SU-DHL-6 (cell line): Measurements from ENCODE around the gene MYH7B.

Source experiments
- H2AFZ ChIP-seq: fragments of 200-600 bp; sonication (generic); 2 replicates; pipeline ENCODE4 v1.6.1; 2014; ENCODE audit warnings: low read depth, mild to moderate bottlenecking, moderate library complexity, mixed read lengths, antibody characterized with exemption, low read length; ENCODE audit not compliant: severe bottlenecking
- H3F3A ChIP-seq: fragments of 200-600 bp; shearing (Covaris generic); 2 replicates; pipeline ENCODE4 v1.6.0; 2016; ENCODE audit warnings: antibody characterized with exemption, mild to moderate bottlenecking; ENCODE audit not compliant: insufficient read depth
- H3K27ac ChIP-seq: fragments of 200-600 bp; sonication (generic); 2 replicates; pipeline ENCODE4 v1.5.1; 2016; ENCODE audit warnings: low read depth, mild to moderate bottlenecking, low read length, moderate library complexity, mixed read lengths
- H3K27me3 ChIP-seq: fragments of 200-600 bp; sonication (generic), shearing (Covaris generic); 2 replicates; pipeline ENCODE4 v1.6.0; 2014; ENCODE audit warnings: mild to moderate bottlenecking, low read length
- H3K36me3 ChIP-seq: fragments of 200-600 bp; sonication (generic); 2 replicates; pipeline ENCODE4 v1.6.1; 2014; ENCODE audit warnings: mild to moderate bottlenecking, low read length, mixed read lengths
- H3K4me2 ChIP-seq: fragments of 300-600, 200-600 bp; shearing (Covaris generic), sonication (generic); 2 replicates; pipeline ENCODE4 v1.6.0; 2014; ENCODE audit warnings: low read length, low read depth, mild to moderate bottlenecking; ENCODE audit not compliant: poor library complexity, severe bottlenecking
- H3K4me3 ChIP-seq: fragments of 200-600 bp; sonication (generic); 2 replicates; pipeline ENCODE4 v1.5.1; 2014; ENCODE audit warnings: antibody characterized with exemption, low read length, mild to moderate bottlenecking, mixed read lengths; ENCODE audit not compliant: insufficient read depth, poor library complexity, severe bottlenecking
- H3K79me2 ChIP-seq: fragments of 200-600 bp; sonication (generic); 2 replicates; pipeline ENCODE4 v1.6.1; 2014; ENCODE audit warnings: mild to moderate bottlenecking, low read length, moderate library complexity; ENCODE audit not compliant: insufficient read depth
- H3K9ac ChIP-seq: fragments of 200-600 bp; sonication (generic); 2 replicates; pipeline ENCODE4 v1.7.0; 2014; ENCODE audit warnings: mild to moderate bottlenecking, low read length
- H3K9me2 ChIP-seq: fragments of 200-600 bp; sonication (generic); replicated peaks from 2 replicates; pipeline ENCODE4 v1.6.1; 2014; ENCODE audit warnings: low read length; ENCODE audit not compliant: insufficient read depth
- H3K9me3 ChIP-seq: fragments of 200-600 bp; sonication (generic); 2 replicates; pipeline ENCODE4 v1.6.1; 2014; ENCODE audit warnings: low read length, mixed read lengths; ENCODE audit not compliant: insufficient read depth
- H4K20me1 ChIP-seq: fragments of 200-600 bp; sonication (generic); 2 replicates; pipeline ENCODE4 v1.6.1; 2014; ENCODE audit warnings: low read depth, mild to moderate bottlenecking, antibody characterized with exemption, low read length, moderate library complexity, mixed read lengths
- EZH2phosphoT487 ChIP-seq: fragments of 200-600 bp; sonication (generic), shearing (Covaris generic); conservative IDR thresholded peaks from 2 replicates; pipeline ENCODE4 v1.6.1; 2018; ENCODE audit warnings: mild to moderate bottlenecking, antibody characterized with exemption, low read length, moderate library complexity, mixed read lengths
- TF ChIP-seq, protein P1 (sequence below): fragments of 200-600 bp; sonication (generic); IDR thresholded peaks from one replicate; pipeline ENCODE4 v1.5.1; 2017; ENCODE audit warnings: antibody characterized with exemption, mild to moderate bottlenecking, low read length, moderate library complexity; ENCODE audit not compliant: insufficient read depth, poor library complexity, severe bottlenecking

The MYH7B gene

GRCh38 chr20:34953960-34954359 is 1.7 kb upstream of the MYH7B start:
- no peak for TF ChIP-seq EZH2phosphoT487
- TF ChIP-seq, protein P1, sequence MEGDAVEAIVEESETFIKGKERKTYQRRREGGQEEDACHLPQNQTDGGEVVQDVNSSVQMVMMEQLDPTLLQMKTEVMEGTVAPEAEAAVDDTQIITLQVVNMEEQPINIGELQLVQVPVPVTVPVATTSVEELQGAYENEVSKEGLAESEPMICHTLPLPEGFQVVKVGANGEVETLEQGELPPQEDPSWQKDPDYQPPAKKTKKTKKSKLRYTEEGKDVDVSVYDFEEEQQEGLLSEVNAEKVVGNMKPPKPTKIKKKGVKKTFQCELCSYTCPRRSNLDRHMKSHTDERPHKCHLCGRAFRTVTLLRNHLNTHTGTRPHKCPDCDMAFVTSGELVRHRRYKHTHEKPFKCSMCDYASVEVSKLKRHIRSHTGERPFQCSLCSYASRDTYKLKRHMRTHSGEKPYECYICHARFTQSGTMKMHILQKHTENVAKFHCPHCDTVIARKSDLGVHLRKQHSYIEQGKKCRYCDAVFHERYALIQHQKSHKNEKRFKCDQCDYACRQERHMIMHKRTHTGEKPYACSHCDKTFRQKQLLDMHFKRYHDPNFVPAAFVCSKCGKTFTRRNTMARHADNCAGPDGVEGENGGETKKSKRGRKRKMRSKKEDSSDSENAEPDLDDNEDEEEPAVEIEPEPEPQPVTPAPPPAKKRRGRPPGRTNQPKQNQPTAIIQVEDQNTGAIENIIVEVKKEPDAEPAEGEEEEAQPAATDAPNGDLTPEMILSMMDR, result no peak
- Histone ChIP-seq H3K36me3 (peaks cover 5% of the 10 kb centered on the region; the same call in 1 of the 2 replicates), H2AFZ (no peak overlapping the region), H4K20me1 (no peaks in the 10 kb centered on the region), H3K27me3 (no peaks in the 10 kb centered on the region), H3K9me3 (no peaks in the 10 kb centered on the region), H3K27ac (no peak overlapping the region), H3K79me2 (peaks cover 4% of the 10 kb centered on the region; the same call in 1 of the 2 replicates), H3K4me3 (no peak overlapping the region), H3K9me2 (no peaks in the 10 kb centered on the region), H3K4me2 (no peak overlapping the region), H3F3A (no peaks in the 10 kb centered on the region), H3K9ac (no peak overlapping the region)

DNA sequence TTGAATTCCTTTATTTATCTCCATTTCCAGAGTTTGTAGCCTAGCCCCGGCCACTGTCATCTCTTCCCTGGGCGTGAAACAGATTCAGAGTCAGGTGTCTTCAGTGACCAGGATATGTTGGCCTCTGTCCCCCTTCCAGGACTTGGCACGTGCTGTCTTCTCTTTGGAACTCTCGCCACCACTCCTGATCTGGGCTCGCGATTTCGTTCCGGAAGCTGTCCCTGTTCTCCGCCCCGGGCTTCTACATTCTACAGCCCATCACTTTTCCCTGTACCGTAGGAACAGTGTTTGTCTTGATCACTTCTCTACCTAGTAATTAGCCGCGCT is 801 bp upstream of the MYH7B start:
- Histone ChIP-seq H2AFZ (peak overlapping the region; percentile 81), H3F3A (no peaks in the 10 kb centered on the region), H3K9ac (peak overlapping the region; percentile 85), H3K4me2 (peak overlapping the region; percentile 81), H3K9me3 (no peaks in the 10 kb centered on the region), H3K36me3 (no peaks in the 10 kb centered on the region; the same call in 1 of the 2 replicates), H4K20me1 (no peaks in the 10 kb centered on the region), H3K27me3 (no peaks in the 10 kb centered on the region), H3K27ac (peak overlapping the region; percentile 26; the same call in 1 of the 2 replicates), H3K79me2 (peaks cover 4% of the 10 kb centered on the region; the same call in 1 of the 2 replicates), H3K9me2 (no peaks in the 10 kb centered on the region), H3K4me3 (peak overlapping the region; percentile 72)
- no peak for TF ChIP-seq EZH2phosphoT487
- TF ChIP-seq, protein P1, result no peak

DNA sequence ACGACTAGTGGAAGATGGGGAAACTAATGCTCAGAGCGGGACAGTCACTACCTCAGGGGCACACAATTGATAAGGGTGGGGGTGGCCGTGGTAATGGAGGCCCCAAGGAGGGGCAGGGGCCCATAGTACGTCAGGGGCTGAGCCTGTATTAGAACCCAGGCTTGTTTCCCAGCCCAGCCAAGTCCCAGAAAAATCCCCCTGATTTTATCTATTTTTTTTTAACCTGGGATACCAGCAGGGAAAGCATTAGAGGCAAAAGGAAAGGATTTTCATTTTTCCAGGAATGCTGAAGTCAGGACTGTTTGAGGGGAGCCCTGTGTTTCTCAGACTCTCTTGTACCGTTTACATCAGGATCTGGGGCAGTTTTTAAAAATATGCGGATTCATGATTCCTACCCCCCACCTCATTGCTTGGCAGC is 382 bp downstream of the MYH7B start:
- Histone ChIP-seq H4K20me1 (no peaks in the 10 kb centered on the region), H3K4me2 (peak overlapping the region; percentile 81), H3K9me2 (no peaks in the 10 kb centered on the region), H3K9me3 (no peaks in the 10 kb centered on the region), H3K9ac (peak overlapping the region; percentile 85), H3K4me3 (peak overlapping the region; percentile 72), H3K36me3 (no peaks in the 10 kb centered on the region), H3F3A (no peaks in the 10 kb centered on the region), H3K79me2 (peaks cover 4% of the 10 kb centered on the region; the same call in 1 of the 2 replicates), H3K27ac (no peak overlapping the region), H2AFZ (peak overlapping the region; percentile 81), H3K27me3 (no peaks in the 10 kb centered on the region)
- TF ChIP-seq, protein P1, result peak; percentile 21
- TF ChIP-seq EZH2phosphoT487, result no peak
